ENCODE data around the gene ATP4B. TPM values are rescaled to one million over a fixed set of nuclear protein-coding genes. Genes with fewer than 3 reads are reported as not detected.

The ATP4B gene
- total RNA-seq, 1 experiment from 2014 or later = not detected

GRCh38 chr13:113637262-113638160, 20.5 kb downstream of the ATP4B start (continued):
- TF ChIP-seq REST (IDR thresholded peaks at IDR 0.05; ENCODE audit: low read depth) = no peak

GRCh38 chr13:113636266-113636963, 21.6 kb downstream of the ATP4B start:
- H3K9ac ChIP-seq (ENCODE audit: low read length) = no peak overlapping the region
- intact Hi-C loops (cut with micrococcal nuclease) = no loop called here
- H3K27me3 ChIP-seq (ENCODE audit: insufficient read depth, low read length) = no peaks in the 10 kb centered on the region
- POLR2A ChIA-PET = no interaction called here
- H3K27ac ChIP-seq (ENCODE audit: low read depth, low read length) = no peak overlapping the region
- no peaks in the 10 kb centered on the region for H3K4me1 ChIP-seq (ENCODE audit: control insufficient read depth in 1 of 2, insufficient read depth in 2 of 2, low read length in 2 of 2)
- H4K20me1 ChIP-seq (ENCODE audit: insufficient read depth) = no peaks in the 10 kb centered on the region
- H3K9me3 ChIP-seq (ENCODE audit: control insufficient read depth in 1 of 2, insufficient read depth in 1 of 2, low read depth in 1 of 2, low read length in 2 of 2) = no peaks in the 10 kb centered on the region
- ATAC-seq = no peak
- H3K9me2 ChIP-seq (ENCODE audit: insufficient read depth) = no peaks in the 10 kb centered on the region
- DNase-seq (ENCODE audit: low read depth, low spot score) = no peak
- H3K4me3 ChIP-seq (replicated peaks in 1 of 2; ENCODE audit: low read depth in 1 of 2, low read length in 2 of 2) = no peak overlapping the region
- no peak overlapping the region for H2AFZ ChIP-seq (ENCODE audit: low read depth, low read length, poor library complexity, severe bottlenecking)
- H3K4me2 ChIP-seq (ENCODE audit: low read length) = no peak overlapping the region
- BruUV-seq (replicated peaks) = no TSS peak
- H3K79me2 ChIP-seq (ENCODE audit: insufficient read depth, low read length) = peaks cover 22% of the 10 kb centered on the region; the same call in 1 of the 2 replicates
- CTCF ChIA-PET = no interaction called here
- H3K36me3 ChIP-seq (ENCODE audit: control insufficient read depth in 1 of 2, insufficient read depth in 2 of 2, low read length in 2 of 2) = peaks cover 38 to 81% of the 10 kb centered on the region in 2 experiments; a peak in 3 of 4 replicates
- no peak for TF ChIP-seq SIN3A (IDR thresholded peaks at IDR 0.05; ENCODE audit: low read depth)
- TF ChIP-seq EGR1 (IDR thresholded peaks at IDR 0.05; ENCODE audit: low read depth) = no peak
- TF ChIP-seq YY1 (IDR thresholded peaks at IDR 0.05; ENCODE audit: extremely low read depth, insufficient replicate concordance, low read depth, low read length) = no peak
- no peak for TF ChIP-seq POLR2AphosphoS5 (IDR thresholded peaks at IDR 0.05; ENCODE audit: low read depth, low read length)
- TF ChIP-seq ZNF274 (IDR thresholded peaks at IDR 0.05; ENCODE audit: low read depth, low read length) = no peak
- no peak for TF ChIP-seq TCF7L2 (IDR thresholded peaks at IDR 0.05; ENCODE audit: borderline replicate concordance, extremely low read depth, insufficient read depth, insufficient read length)
- no peak for TF ChIP-seq EZH2phosphoT487 (IDR thresholded peaks at IDR 0.05; ENCODE audit: borderline replicate concordance)
- no peak for TF ChIP-seq RAD21 (IDR thresholded peaks at IDR 0.05; ENCODE audit: low read depth)
- TF ChIP-seq, protein P1, sequence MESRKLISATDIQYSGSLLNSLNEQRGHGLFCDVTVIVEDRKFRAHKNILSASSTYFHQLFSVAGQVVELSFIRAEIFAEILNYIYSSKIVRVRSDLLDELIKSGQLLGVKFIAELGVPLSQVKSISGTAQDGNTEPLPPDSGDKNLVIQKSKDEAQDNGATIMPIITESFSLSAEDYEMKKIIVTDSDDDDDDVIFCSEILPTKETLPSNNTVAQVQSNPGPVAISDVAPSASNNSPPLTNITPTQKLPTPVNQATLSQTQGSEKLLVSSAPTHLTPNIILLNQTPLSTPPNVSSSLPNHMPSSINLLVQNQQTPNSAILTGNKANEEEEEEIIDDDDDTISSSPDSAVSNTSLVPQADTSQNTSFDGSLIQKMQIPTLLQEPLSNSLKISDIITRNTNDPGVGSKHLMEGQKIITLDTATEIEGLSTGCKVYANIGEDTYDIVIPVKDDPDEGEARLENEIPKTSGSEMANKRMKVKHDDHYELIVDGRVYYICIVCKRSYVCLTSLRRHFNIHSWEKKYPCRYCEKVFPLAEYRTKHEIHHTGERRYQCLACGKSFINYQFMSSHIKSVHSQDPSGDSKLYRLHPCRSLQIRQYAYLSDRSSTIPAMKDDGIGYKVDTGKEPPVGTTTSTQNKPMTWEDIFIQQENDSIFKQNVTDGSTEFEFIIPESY (IDR thresholded peaks at IDR 0.05; ENCODE audit: extremely low read depth, insufficient replicate concordance, low read length) = no peak
- RAD21 ChIA-PET (ENCODE audit: low non-redundant PET in 1 of 2, low total read pairs in 2 of 2, uncharacterized antibody in 2 of 2, unreplicated experiment in 2 of 2) = no interaction called here
